SK-N-MC (cell line): ENCODE measurements around the gene SLC50A1.

Experiments
- DNase-seq: peaks from one replicate; pipeline ENCODE4 v3.0.0-alpha.2; 2011; ENCODE audit warnings: low read depth, low spot score
- H3K27ac ChIP-seq: fragments of 200-600 bp; sonication (generic); 2 replicates; pipeline ENCODE4 v1.5.1; 2016; ENCODE audit warnings: mixed run types
- H3K36me3 ChIP-seq: fragments of 200-600 bp; sonication (generic); 2 replicates; pipeline ENCODE4 v1.6.1; 2017; ENCODE audit warnings: antibody characterized with exemption, low read length, mixed read lengths; ENCODE audit not compliant: insufficient read depth
- H3K4me3 ChIP-seq: fragments of 200-600 bp; sonication (generic); 2 replicates; pipeline ENCODE4 v1.5.1; 2016
- H3K9ac ChIP-seq: fragments of 200-600 bp; sonication (generic); 2 replicates; pipeline ENCODE4 v1.8.0; 2017; ENCODE audit warnings: mixed run types, mixed read lengths; ENCODE audit not compliant: insufficient read length
- H3K9me3 ChIP-seq: fragments of 200-600 bp; sonication (generic); 2 replicates; pipeline ENCODE4 v1.6.1; 2017; ENCODE audit warnings: low read depth, mild to moderate bottlenecking, antibody characterized with exemption, low read length, moderate library complexity, mixed read lengths
- EZH2 ChIP-seq: fragments of 200-600 bp; sonication (generic); IDR thresholded peaks from one replicate; pipeline ENCODE4 v1.6.1; 2017; ENCODE audit warnings: antibody characterized with exemption
- FOXP2 ChIP-seq: optimal IDR thresholded peaks from 2 replicates; pipeline ENCODE3; 2011; ENCODE audit warnings: mild to moderate bottlenecking, moderate library complexity; ENCODE audit not compliant: insufficient read depth; ENCODE audit errors: extremely low read length, control extremely low read depth
- POLR2AphosphoS5 ChIP-seq: IDR thresholded peaks from 2 replicates; pipeline ENCODE4 v1.6.1; 2012; ENCODE audit warnings: mild to moderate bottlenecking, low read depth, low read length, borderline replicate concordance

Gene SLC50A1

GRCh38 chr1:155135415-155136028, at the start of gene SLC50A1:
Gene SLC50A1, plus strand, starts transcription at chr1:155135852. Its CDS starts 60 bp downstream, at chr1:155135912.
- Histone ChIP-seq H3K4me3 (peak within 1 kb of the TSS; percentile 83), H3K27ac (peak within 1 kb of the TSS; percentile 78), H3K9ac (peak within 1 kb of the TSS; percentile 79), H3K9me3 (no peaks in the 10 kb centered on the region), H3K36me3 (peaks cover 26% of the 10 kb centered on the region)
- DNase-seq = peak; percentile 26
- TF ChIP-seq EZH2 = no peak
- no peak for TF ChIP-seq FOXP2
- TF ChIP-seq POLR2AphosphoS5 = peak; percentile 98

- TF ChIP-seq FOXP2 = no peak
- TF ChIP-seq EZH2 = no peak
- no peak for TF ChIP-seq POLR2AphosphoS5
- no peak overlapping the region for H3K27ac ChIP-seq
- peak overlapping the region; percentile 93 for H3K4me3 ChIP-seq
- no peaks in the 10 kb centered on the region for H3K36me3 ChIP-seq
- no peak overlapping the region for H3K9ac ChIP-seq
- no peaks in the 10 kb centered on the region for H3K9me3 ChIP-seq
- no peak for DNase-seq
Observed at GRCh38 chr1:155086128-155086741, 49.4 kb upstream of the SLC50A1 start.

GRCh38 chr1:155086856-155087535, 48.7 kb upstream of the SLC50A1 start:
- Histone ChIP-seq H3K36me3 (no peaks in the 10 kb centered on the region), H3K27ac (no peak overlapping the region), H3K4me3 (no peak overlapping the region), H3K9ac (no peak overlapping the region), H3K9me3 (no peaks in the 10 kb centered on the region)
- no peak for DNase-seq
- TF ChIP-seq POLR2AphosphoS5 (no peak), FOXP2 (no peak), EZH2 (no peak)

- no peaks in the 10 kb centered on the region for H3K36me3 ChIP-seq
- H3K4me3 ChIP-seq = peak overlapping the region; percentile 44
- TF ChIP-seq POLR2AphosphoS5 (no peak), FOXP2 (no peak), EZH2 (no peak)
- no peak for DNase-seq
- no peak overlapping the region for H3K27ac ChIP-seq
- H3K9me3 ChIP-seq = no peaks in the 10 kb centered on the region
- H3K9ac ChIP-seq = no peak overlapping the region
Observed at GRCh38 chr1:155091071-155092051, 44.3 kb upstream of the SLC50A1 start.

- Histone ChIP-seq H3K9ac (no peak overlapping the region), H3K27ac (no peak overlapping the region), H3K4me3 (no peak overlapping the region), H3K9me3 (no peaks in the 10 kb centered on the region), H3K36me3 (no peaks in the 10 kb centered on the region)
- TF ChIP-seq POLR2AphosphoS5 = no peak
- no peak for TF ChIP-seq FOXP2
- no peak for DNase-seq
Observed at GRCh38 chr1:155092131-155092530, 43.5 kb upstream of the SLC50A1 start.

GRCh38 chr1:155092641-155093040, 43.0 kb upstream of the SLC50A1 start:
- Histone ChIP-seq H3K4me3 (no peak overlapping the region), H3K27ac (no peak overlapping the region), H3K9ac (no peak overlapping the region), H3K36me3 (no peaks in the 10 kb centered on the region), H3K9me3 (no peaks in the 10 kb centered on the region)
- DNase-seq = no peak
- no peak for TF ChIP-seq FOXP2
- no peak for TF ChIP-seq EZH2
- TF ChIP-seq POLR2AphosphoS5 = no peak

GRCh38 chr1:155093911-155094621, 41.6 kb upstream of the SLC50A1 start:
- TF ChIP-seq EZH2 (no peak), POLR2AphosphoS5 (no peak), FOXP2 (no peak)
- Histone ChIP-seq H3K9ac (no peak overlapping the region), H3K4me3 (peak overlapping the region; percentile 33; the same call in 1 of the 2 replicates), H3K27ac (no peak overlapping the region), H3K36me3 (no peaks in the 10 kb centered on the region), H3K9me3 (no peaks in the 10 kb centered on the region)
- DNase-seq = no peak
